CD4-positive, alpha-beta T cell treated with Interleukin-6 at 100 ng/mL for 8 hours (primary cell): ENCODE results near the gene EXD2.
"Not testable (repeated sequence)": the region's sequence is repeated elsewhere in the genome, so short reads cannot be mapped to it uniquely, and the experiment has no call there.

Experiments used
- DNase-seq: peaks from one replicate; pipeline ENCODE4 v3.0.0-alpha.2; 2020; ENCODE audit warnings: mixed read lengths, low spot score

The EXD2 gene

DNA sequence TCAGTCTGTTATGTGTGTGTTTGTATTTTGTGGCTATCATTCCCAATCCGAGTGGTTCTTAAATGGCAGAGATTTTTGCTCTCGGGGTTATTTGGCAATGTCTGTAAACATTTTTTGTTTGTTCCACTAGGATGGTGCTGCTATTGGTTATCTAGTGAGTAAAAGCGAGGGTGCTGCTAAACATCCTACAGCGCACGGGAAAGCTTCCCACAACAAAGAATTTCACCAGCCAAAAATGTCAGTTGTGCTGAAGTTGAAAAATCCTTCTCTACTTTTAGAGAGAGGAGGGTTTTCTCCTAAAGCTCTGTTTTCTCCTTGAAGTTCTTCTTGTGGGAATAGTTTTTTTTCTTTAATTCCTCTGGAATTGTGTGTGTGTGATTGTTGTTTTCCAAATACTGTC, 2.4 kb downstream of the EXD2 start:
- no peak for DNase-seq

DNA sequence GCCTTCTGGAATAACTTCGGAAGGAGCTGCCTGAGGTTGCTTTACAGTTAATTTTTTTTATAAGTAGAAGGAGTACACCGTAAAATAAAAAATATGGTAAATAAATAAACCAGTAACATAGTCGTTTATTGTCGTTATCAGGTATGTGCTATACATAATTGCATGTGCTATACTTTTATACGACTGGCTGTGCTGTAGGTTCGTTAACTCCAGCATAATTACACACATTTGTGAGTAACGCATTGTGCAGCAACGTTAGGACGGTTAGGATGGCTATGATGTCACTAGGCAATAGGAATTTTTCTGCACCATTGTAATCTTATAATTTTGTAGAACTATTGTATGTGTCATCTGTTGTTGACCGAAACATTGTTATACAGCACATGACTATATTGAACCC, 8.5 kb downstream of the EXD2 start:
- no peak for DNase-seq

DNA sequence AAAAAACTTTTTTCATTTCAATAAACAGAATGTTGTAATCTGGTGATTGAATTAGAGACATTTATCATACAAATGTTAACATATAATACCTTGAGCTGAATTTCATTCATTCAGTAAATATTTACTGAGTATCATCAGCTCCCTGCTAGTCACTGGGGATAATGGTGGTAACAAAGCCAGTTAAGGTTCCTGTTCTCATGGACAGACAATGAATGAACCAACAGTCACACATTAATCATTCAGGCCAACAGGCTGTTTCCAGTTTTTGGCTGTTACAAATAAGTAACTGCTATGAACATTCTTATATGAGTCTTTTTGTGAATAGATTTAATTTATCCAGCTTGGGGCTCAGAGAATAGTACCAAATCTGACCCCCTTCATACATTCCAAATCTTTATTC, 13.5 kb downstream of the EXD2 start:
- no peak for DNase-seq

GRCh38 chr14:69207435-69208041, 16.2 kb downstream of the EXD2 start:
- no peak for DNase-seq

GRCh38 chr14:69208666-69209065, 17.4 kb downstream of the EXD2 start:
- no peak for DNase-seq

GRCh38 chr14:69214393-69214792, 23.1 kb downstream of the EXD2 start:
- no peak for DNase-seq

- not testable (repeated sequence) for DNase-seq
Measured at GRCh38 chr14:69217663-69218062, 26.4 kb downstream of the EXD2 start.

DNA sequence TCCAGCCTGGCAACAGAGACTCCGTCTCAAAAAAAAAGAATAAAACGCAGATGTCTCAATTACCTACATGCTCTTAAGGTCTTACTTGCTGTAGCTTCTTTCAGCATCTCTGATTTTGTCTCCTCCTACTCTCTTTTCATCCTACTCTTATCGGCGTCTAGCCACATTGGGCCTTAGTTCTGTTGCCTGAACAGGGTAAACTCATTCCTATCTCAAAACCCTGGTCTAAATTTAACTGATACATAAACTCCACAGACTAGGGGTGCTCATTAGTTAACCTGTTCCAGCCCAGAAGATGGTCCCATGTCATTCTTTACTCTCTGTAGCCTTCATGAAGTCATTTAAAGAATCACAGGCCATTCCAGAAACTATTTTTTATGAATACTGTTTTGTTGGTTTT, 33.6 kb downstream of the EXD2 start:
- DNase-seq = no peak

DNA sequence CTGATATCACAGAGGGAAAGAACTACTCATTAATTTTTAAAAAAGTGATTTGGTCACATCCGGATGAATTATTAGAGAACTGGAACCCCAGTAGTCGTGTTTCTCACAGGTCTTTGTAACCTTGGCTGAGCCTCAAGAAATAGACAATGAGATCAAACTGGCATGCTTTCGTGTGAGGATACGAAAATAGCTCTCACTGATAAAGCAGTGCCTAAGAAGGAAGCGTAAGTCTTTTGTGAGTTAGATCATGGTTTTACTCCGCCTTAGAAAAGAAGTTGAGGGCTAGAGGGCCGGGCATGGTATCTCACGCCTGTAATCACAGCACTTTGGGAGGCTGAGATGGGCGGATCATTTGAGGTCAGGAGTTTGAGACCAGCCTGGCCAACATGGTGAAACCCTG, 34.9 kb downstream of the EXD2 start:
- DNase-seq = no peak

GRCh38 chr14:69226736-69227135, 35.4 kb downstream of the EXD2 start:
- no peak for DNase-seq

DNA sequence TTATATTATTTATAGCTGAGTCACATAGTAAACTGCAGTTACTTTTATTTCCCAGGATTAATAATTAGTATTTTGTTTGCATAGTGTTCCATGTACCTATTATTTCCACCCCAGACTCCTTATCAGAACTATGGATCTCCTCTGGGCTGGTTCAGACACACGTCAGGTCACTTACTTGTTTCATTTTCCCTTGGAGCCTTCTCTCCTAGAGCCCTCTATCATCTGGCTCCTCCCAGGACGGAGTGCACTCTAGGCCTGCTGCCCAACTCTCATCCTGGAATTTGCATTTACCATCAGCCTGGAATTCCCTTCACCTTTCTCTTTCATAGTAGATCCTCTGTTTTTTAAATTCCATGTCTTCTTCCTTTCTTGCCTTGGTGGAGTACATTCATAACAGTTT, 40.2 kb downstream of the EXD2 start:
- no peak for DNase-seq

DNA sequence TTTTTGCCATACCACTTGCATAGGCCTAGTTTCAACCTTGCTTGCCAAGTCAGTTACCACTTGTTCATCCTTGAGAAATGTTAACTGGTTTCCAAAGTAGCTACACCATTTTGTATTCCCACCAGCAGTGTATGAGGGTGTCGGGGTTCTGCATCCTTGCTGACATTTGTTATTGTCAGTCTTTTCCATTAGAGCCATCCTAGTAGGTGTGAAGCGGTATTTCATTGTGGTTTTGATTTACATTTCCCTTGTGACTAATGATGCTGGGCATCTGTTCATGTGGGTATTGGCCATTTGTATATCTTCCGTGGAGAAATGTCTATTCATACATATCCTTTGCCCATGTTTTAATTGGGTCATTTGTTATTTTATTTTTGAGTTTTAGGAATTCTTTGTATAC, 41.1 kb downstream of the EXD2 start:
- DNase-seq = no peak

GRCh38 chr14:69234106-69234505, 42.8 kb downstream of the EXD2 start:
- DNase-seq = no peak

DNA sequence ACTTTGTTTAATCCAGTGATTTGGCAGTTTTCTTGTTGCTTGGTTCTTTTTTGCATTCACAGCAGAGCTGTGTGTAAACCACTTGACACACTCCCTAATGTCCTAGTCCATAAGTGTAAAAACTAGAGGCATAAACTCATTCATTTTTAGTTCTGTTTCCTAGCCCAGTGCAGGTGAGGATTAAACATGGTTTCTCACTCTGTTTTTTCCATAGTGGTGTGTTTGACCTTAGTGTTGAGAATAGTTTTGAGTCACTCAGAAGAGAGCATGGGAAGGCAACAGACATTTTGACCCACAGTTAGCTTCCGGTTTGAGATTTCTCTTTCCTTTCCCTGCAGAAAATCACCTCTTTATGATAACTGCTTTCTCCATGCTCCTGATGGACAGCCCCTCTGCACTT, 44.4 kb downstream of the EXD2 start:
- DNase-seq = no peak

DNA sequence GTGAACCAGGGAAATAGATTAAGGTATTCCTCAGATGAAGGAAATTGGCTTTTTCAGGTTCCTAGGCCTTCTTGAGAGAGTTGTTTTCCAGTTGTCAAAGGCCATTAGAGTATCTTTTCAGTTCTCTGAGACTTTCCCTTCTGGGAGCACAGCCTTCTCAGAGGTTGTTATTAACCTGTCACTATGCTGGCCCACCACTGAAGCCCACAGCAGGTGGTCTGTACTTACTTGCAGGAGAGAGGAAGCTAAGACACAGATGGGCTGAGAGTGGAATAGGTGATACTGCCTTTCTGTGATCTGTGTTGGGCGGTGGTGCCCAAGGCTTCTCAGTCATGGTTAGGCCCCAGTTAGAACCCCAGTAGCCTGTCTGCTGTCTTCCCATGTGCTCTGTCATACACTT, 45.8 kb downstream of the EXD2 start:
- no peak for DNase-seq

- no peak for DNase-seq
Measured at GRCh38 chr14:69237584-69237983, 46.3 kb downstream of the EXD2 start.

- no peak for DNase-seq
Measured at GRCh38 chr14:69238883-69239282, 47.6 kb downstream of the EXD2 start.

DNA sequence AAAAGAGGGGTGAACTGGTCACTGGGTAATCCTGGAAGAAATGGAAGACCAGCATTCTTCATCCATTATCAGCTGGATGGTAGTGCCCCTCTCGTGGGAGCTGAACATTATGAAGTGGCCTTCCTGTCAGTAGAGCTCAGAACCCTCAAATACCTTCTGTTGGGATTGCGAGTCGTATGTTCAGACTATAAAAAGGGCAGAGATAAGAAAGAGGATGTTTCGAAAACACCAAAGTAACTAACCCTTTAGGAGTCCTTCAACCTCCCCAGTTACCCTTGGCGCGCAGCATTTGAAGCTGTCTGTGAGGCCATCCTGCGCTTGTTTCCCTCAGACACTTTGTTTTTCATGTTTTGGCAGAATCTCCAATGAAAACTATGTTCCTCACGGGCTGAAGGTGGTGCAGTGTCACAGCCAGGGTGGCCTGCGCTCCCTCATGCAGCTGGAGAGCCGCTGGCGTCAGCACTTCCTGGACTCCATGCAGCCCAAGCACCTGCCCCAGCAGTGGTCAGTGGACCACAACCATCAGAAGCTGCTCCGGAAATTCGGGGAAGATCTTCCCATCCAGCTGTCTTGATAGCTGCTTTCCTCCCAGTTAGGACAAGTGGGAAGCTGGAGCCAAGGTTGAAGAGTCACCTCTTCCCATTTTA, 49.4 kb downstream of the EXD2 start:
- no peak for DNase-seq

GRCh38 chr14:69241577-69241976, 50.3 kb downstream of the EXD2 start:
- DNase-seq = no peak

DNA sequence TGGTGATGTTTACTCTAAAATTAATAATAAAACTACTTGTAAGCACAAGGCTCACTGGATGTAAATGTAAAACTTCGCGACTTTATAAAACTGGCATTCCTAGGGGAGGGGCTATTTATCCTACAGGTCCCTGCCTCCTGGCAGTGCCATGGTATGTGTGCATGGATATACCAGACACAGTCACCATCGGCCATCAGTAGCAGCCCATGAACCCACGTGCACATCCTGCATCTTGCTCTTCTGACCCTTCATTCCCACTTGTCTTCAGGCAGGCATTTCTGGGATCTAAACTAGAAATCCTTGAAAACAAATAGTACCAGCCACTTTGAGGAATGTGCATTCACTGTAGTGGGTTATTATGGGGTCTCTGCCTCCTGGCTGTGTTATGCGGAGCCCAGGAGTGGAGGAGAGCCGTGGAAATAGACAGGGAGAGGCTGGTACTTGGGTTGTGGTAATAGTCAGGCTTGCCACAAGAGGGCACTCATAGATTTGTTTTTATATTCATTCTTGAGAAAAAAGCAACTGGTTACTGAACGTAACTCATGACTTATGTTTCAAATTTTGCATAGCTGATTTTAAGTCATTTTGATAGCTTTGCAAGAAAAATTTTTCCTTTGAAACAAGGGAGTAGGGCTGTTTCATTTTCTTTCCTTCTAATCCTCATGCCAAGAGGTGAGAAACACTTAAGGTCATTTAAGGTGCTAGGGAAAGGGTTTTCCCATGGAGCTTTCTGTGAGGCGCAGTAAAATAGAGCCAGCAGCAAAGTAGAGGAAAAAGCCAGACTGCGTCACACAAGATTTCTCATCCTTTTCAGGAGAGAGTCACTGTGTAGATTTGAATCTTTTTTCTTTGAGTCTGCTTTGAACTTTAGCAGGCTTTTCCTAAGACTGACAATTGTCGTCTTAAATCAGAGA, 51.3 kb downstream of the EXD2 start:
- peak; percentile 31 for DNase-seq

DNA sequence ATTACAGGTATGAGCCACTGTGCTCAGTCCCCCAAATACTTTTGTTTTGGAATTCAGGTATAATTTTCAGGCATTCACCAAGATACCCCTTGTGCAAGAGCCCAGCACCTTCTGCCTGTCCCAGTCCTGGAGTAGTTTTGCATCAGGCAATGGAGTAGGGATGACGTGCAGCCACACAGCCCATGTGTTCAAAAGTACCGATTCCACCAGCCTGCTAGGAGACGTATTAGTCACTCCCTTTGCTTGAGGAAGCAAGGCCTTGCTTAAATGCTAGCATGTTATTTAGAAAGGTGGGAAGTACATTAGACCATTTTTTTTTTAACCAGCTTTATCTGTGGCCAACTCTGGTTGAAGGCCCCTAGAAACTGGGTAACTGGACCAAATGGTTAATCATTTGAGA, 53.6 kb downstream of the EXD2 start:
- no peak for DNase-seq

DNA sequence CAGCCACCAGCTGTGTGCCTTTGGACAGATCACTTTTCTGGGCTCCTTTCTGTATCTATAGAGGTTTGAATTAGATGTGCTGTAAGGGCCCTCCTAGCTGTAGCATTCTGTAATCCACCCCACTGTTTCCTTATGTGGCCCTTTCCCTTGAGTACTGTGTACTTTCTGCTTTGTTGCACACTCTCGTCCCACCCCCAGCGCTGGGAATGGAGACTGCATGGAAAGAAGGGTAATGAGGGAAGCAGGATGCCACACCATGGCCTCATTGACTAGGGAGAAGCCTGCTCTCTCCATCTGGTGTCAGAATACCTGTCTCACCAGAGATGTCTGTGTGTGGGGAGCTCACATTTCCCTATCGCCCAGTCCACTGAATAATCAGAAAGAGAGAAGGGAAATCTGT, 55.0 kb downstream of the EXD2 start:
- DNase-seq = no peak
